ENCODE results near the gene DRAM1. TPM values are rescaled to one million over a fixed set of nuclear protein-coding genes. Genes with fewer than 3 reads are reported as not detected.

The DRAM1 gene
- total and polyA plus RNA-seq, 2 of the 4 experiments (the other 2 are of a cell fraction) = 20.0 to 27.2 TPM

DNA sequence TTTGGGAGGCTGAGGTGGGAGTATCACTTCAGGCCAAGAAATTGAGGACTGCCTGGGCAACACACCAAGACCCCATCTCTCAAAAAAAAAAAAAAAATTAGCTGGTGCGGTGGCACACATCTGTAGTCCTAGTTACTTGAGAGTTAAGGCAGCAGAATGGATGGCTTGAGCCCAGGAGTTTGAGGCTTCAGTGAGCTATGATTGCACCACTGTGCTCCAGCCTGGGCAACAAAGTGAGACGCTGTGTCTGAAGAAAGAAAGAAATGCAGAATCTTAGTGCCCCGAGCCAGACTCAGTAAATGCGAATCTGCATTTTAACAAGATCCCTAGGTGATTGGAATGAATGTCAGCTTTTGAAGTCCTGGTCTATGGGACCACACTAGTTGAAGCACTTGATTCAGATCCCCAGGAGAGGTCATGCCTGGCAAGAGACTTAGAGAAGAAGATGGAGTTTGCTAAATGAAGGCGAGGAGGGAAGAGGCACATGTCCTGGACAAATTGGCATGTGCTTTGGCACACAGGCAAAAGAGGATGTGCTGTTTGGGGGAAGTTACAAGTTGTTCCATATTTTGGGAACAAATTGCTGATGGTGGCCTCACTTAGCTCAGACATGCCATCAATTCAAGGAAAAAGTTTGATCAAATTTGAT lies 56.6 kb downstream of the DRAM1 start (continued):
- TF ChIP-seq CHD1 (IDR thresholded peaks at IDR 0.05; ENCODE audit: low read depth, low read length) = no peak

DNA sequence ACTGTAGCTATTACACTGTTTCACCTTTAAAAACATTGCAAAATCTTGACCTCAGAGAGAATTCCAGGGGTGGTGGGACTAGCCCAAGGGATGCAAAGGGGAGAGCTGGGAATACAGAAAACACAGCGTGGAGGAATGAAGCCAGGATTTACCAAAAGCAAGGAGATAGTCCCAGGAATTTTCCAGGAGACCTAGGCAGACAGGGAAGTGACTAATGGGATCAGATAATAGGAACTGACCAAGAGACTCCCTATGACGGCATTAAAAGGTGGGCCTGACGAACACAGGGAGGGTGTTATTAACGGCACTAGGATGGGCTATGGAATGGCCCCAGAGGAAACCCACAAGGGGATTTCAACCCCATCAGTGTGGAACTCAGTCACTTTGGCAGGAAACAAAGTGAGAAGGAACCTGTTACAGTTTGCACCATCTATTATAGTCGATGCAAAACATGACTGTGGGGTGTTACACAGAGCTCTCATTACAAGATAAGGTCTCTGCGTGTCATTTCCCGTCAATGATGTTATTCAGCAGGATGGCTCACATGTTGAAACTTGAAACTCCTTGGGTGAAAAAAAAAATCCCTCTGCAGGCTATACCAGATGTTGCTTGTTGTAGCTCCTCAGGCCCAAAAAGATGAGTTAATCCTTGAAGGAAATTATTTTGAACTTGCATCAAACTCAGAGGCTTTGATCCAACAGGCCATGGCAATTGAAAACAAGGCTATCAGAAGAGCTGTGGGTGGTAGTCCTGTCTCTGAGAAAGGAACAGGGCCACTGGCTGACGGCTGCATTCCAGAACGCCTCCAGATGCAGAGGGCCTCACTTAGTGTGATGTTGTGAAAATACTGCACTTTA lies 58.7 kb downstream of the DRAM1 start:
- intact Hi-C loops (cut with micrococcal nuclease) (loop anchor here (1.0 to 5.0 kb wide), 4 partner anchors 163 to 606 kb away; no protein-coding TSS in a partner anchor), in situ Hi-C loops (cut with MboI; ENCODE audit: low sequenced_read_pairs) (loop anchor here (25.0 kb wide), 1 partner anchor 551 kb away; the partner anchor contains the start of gene IGF1), dilution Hi-C loops (cut with HindIII; ENCODE audit: low sequenced_read_pairs, unreplicated experiment) (no loop called here)
- Histone ChIP-seq H3K36me3 (ENCODE audit: control insufficient read depth, insufficient read depth, low read length) (no peaks in the 10 kb centered on the region), H2BK120ac (ENCODE audit: low read depth, low read length) (peak overlapping the region; percentile 83), H4K20me1 (ENCODE audit: insufficient read depth, low read length) (no peaks in the 10 kb centered on the region), H4K91ac (ENCODE audit: insufficient read depth, low read depth, low read length) (peak overlapping the region; percentile 33; the same call in 1 of the 2 replicates), H2AK5ac (ENCODE audit: low read depth, low read length) (peak overlapping the region; percentile 56; the same call in 1 of the 2 replicates), H3K18ac (ENCODE audit: low read depth, low read length) (peak overlapping the region; percentile 25), H3K79me1 (ENCODE audit: low read depth in 1 of 2, low read length in 2 of 2) (no peaks in the 10 kb centered on the region), H3K23ac (ENCODE audit: low read depth, low read length) (peak overlapping the region; percentile 71), H3K14ac (replicated peaks; ENCODE audit: low read depth, low read length) (peak overlapping the region; percentile 64; the same call in 1 of the 2 replicates), H3K9ac (ENCODE audit: low read depth, low read length) (no peak overlapping the region), H3K56ac (ENCODE audit: extremely low read depth, insufficient read depth, low read length) (peak overlapping the region; percentile 53; the same call in 1 of the 2 replicates), H2BK20ac (ENCODE audit: low read depth, low read length) (peak overlapping the region; percentile 82), H3K9me3 (ENCODE audit: control insufficient read depth, insufficient read depth, low read length) (no peaks in the 10 kb centered on the region), H2AFZ (replicated peaks; ENCODE audit: low read length, poor library complexity) (peak overlapping the region; percentile 79), H2BK15ac (ENCODE audit: low read depth, low read length) (peak overlapping the region; percentile 59; the same call in 1 of the 3 replicates), H3K4me1 (ENCODE audit: control insufficient read depth, insufficient read depth, low read length) (peaks cover 13% of the 10 kb centered on the region), H4K5ac (ENCODE audit: low read depth, low read length) (peak overlapping the region; percentile 13), H3K27ac (ENCODE audit: insufficient read depth, low read length) (peak overlapping the region; percentile 83), H2AK9ac (replicated peaks; ENCODE audit: low read depth, low read length, poor library complexity) (peak overlapping the region; percentile 62), H3K27me3 (ENCODE audit: control insufficient read depth, insufficient read depth, low read length) (no peaks in the 10 kb centered on the region), H3K4ac (ENCODE audit: low read depth, low read length) (peak overlapping the region; percentile 75), H3K4me2 (ENCODE audit: low read depth, low read length) (peak overlapping the region; percentile 78), H3K9me1 (ENCODE audit: insufficient read depth, low read length) (peaks cover 15% of the 10 kb centered on the region), H4K8ac (ENCODE audit: low read depth in 2 of 2, low read length in 2 of 2) (peak overlapping the region; percentile 11 to 68; a peak in 2 of 4 replicates), H2BK5ac (ENCODE audit: low read depth, low read length, poor library complexity, severe bottlenecking) (peak overlapping the region; percentile 92), H3K4me3 (ENCODE audit: insufficient read depth, low read depth, low read length) (no peak overlapping the region)
- DNase-seq (peak; percentile 99), ATAC-seq (ENCODE audit: low read depth) (peak; percentile 79)
- CTCF ChIA-PET = interaction anchor here (0.6 to 2.3 kb wide), 4 partner anchors 84 to 804 kb away, joined by 3 to 6 read pairs (median 5); no protein-coding TSS in a partner anchor
- WGBS, 2 experiments (ENCODE audit: extremely low coverage in 2 of 2, insufficient read length in 1 of 2) = 65% methylated on average over 2 of the region's 9 CpGs; no CpG with 5 or more reads in 1 of the 2 experiments
- no peak for TF ChIP-seq RCOR1 (IDR thresholded peaks at IDR 0.05; ENCODE audit: insufficient replicate concordance, low read length)
- peak; percentile 59; the same call in 1 of the 2 replicates for TF ChIP-seq CEBPB (IDR thresholded peaks at IDR 0.05; ENCODE audit: low read depth, low read length)
- 0 out of 2 replicates have a peak, but pooled peaks have one; percentile 22 for TF ChIP-seq NFE2L2 (IDR thresholded peaks at IDR 0.05; ENCODE audit: low read depth, low read length)
- peak; percentile 58 for TF ChIP-seq BHLHE40 (IDR thresholded peaks at IDR 0.05; ENCODE audit: low read depth, low read length)
- no peak for TF ChIP-seq SMC3 (IDR thresholded peaks at IDR 0.05; ENCODE audit: low read depth, low read length)
- TF ChIP-seq, protein P1, sequence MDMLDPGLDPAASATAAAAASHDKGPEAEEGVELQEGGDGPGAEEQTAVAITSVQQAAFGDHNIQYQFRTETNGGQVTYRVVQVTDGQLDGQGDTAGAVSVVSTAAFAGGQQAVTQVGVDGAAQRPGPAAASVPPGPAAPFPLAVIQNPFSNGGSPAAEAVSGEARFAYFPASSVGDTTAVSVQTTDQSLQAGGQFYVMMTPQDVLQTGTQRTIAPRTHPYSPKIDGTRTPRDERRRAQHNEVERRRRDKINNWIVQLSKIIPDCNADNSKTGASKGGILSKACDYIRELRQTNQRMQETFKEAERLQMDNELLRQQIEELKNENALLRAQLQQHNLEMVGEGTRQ (IDR thresholded peaks at IDR 0.05; ENCODE audit: low read depth, low read length) = peak; percentile 49; the same call in 1 of the 2 replicates
- peak; percentile 44 for TF ChIP-seq FOS (IDR thresholded peaks at IDR 0.05; ENCODE audit: low read depth, low read length)
- BruUV-seq (replicated peaks) = no TSS peak
- POLR2A ChIA-PET (ENCODE audit: unreplicated experiment) = interaction anchor here (0.6 to 0.8 kb wide), 2 partner anchors 17 to 185 kb away, joined by 3 read pairs; no protein-coding TSS in a partner anchor

Data from IMR-90 (cell line).